GM19240 (cell line): ENCODE data around the gene EXT2.

Experiments used
- DNase-seq: peaks from one replicate; pipeline ENCODE4 v3.0.0; 2011; ENCODE audit warnings: low spot score; ENCODE audit not compliant: insufficient read length

The EXT2 gene

DNA sequence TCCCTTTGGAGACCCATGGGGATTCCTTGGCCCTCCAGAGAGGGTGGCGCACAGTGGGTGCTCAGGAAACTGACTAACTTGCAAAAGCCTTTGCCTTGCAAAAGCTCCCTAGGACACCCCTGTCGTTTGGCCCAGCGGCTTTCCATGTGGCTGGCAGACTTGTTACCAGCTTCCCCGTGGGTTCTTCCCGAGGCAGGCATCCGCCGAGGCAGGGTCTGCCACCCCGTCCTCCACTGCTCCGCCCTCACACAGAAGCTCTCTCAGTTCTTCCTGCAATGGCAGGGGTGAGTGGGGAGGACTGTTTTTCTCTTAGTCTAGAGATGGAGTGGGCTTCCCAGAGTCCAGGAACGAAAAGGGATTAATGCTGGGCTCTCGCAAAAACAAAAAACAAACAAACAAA lies 191.4 kb downstream of the EXT2 start:
- no peak for DNase-seq

DNA sequence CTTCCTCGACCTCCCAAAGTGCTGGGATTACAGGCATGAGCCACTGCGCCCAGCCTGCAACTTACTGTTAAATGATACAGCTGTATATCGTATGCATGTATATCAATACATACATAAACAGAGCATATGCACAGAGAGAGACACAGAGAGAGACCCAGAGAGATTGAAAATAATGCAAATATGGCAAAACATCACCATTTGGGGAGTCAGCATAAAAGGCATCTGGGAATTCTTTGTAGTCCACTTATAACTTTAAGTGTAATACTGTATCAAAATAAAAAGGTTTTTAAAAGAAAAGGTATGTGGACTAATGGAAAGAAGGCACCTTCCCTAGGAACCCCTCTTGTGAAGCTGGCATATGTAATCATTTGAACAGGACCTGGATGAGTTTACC lies 192.7 kb downstream of the EXT2 start:
- DNase-seq = no peak

DNA sequence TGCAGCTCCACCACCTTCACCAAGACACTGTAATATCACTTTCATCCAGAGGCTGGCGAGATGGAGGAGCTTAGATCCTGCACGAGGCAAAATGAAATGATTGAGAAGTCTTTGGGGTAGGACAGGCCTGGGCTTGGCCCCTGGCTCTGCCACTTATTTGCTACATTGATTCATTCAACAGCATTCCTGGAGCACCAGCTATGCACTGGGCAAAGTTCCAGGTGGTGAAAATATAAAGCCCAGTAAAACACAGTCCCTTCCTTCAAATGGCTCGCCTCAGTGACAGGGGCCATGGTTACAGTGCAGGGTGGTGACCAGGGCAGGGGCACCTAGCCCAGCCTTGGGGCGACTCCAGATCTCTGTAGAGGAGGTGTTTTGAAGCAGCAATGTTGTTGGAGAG lies 194.7 kb downstream of the EXT2 start:
- DNase-seq = no peak
